Endometrial microvascular endothelial cells (primary cell): Measurements from ENCODE around the gene NR1I3. TPM values are rescaled to one million over a fixed set of nuclear protein-coding genes. Genes with fewer than 3 reads are reported as not detected.

Experiments
- in situ Hi-C: cut with HindIII; loops from 2 replicates; pipeline ENCODE4 v1.10.0; 2017; ENCODE audit warnings: low sequenced_read_pairs, low pct_unique_long_range_greater_than_20kb; ENCODE audit errors: inconsistent ontology term
- total RNA-seq: library from RNA; depleted of rRNA; stranded (reverse); fragments of >200 nt; gene quantifications from one replicate; pipeline ENCODE4 v1.2.3, GENCODE V29; 2015; ENCODE audit errors: inconsistent ontology term

The NR1I3 gene
- total RNA-seq, 1 donor from 2014 or later = not detected

GRCh38 chr1:161222175-161223019 is 15.6 kb downstream of the NR1I3 start:
- in situ Hi-C loops = loop anchor here (25.0 kb wide), 1 partner anchor 140 kb away; the partner anchor contains the start of gene CFAP126

GRCh38 chr1:161220002-161220401 is 18.0 kb downstream of the NR1I3 start:
- in situ Hi-C loops = loop anchor here (25.0 kb wide), 1 partner anchor 142 kb away; the partner anchor contains the start of gene CFAP126

GRCh38 chr1:161219078-161219892 is 18.7 kb downstream of the NR1I3 start:
- in situ Hi-C loops = loop anchor here (25.0 kb wide), 1 partner anchor 143 kb away; the partner anchor contains the start of gene CFAP126

- in situ Hi-C loops = loop anchor here (25.0 kb wide), 1 partner anchor 144 kb away; the partner anchor contains the start of gene CFAP126
Observed at GRCh38 chr1:161218301-161219077, 19.5 kb downstream of the NR1I3 start.

- in situ Hi-C loops = loop anchor here (25.0 kb wide), 1 partner anchor 144 kb away; the partner anchor contains the start of gene CFAP126
Observed at GRCh38 chr1:161217831-161218230, 20.2 kb downstream of the NR1I3 start.

- in situ Hi-C loops = loop anchor here (25.0 kb wide), 1 partner anchor 145 kb away; the partner anchor contains the start of gene CFAP126
Observed at GRCh38 chr1:161216945-161217712, 20.9 kb downstream of the NR1I3 start.

- in situ Hi-C loops = loop anchor here (25.0 kb wide), 1 partner anchor 147 kb away; the partner anchor contains the start of gene CFAP126
Observed at GRCh38 chr1:161215076-161215475, 22.9 kb downstream of the NR1I3 start, which contains the start of gene FCER1G. Gene FCER1G (plus strand): TSS chr1:161215295. CDS start chr1:161215322, 27 bp downstream.

GRCh38 chr1:161214369-161214768 is 23.6 kb downstream of the NR1I3 start:
- in situ Hi-C loops = loop anchor here (25.0 kb wide), 1 partner anchor 148 kb away; the partner anchor contains the start of gene CFAP126

GRCh38 chr1:161209790-161210409 is 28.1 kb downstream of the NR1I3 start:
- in situ Hi-C loops = loop anchor here (25.0 kb wide), 1 partner anchor 152 kb away; the partner anchor contains the start of gene CFAP126

- in situ Hi-C loops = loop anchor here (25.0 kb wide), 1 partner anchor 155 kb away; the partner anchor contains the start of gene CFAP126
Observed at GRCh38 chr1:161207173-161207572, 30.8 kb downstream of the NR1I3 start.

- in situ Hi-C loops = loop anchor here (25.0 kb wide), 1 partner anchor 156 kb away; the partner anchor contains the start of gene CFAP126
Observed at GRCh38 chr1:161206411-161207140, 31.4 kb downstream of the NR1I3 start.

GRCh38 chr1:161201836-161202712 is 35.9 kb downstream of the NR1I3 start, which contains the start of gene NDUFS2:
Gene NDUFS2 (plus strand): TSS chr1:161202367. CDS start chr1:161202386, 19 bp downstream.
- in situ Hi-C loops = loop anchor here (25.0 kb wide), 1 partner anchor 160 kb away; the partner anchor contains the start of gene CFAP126

- in situ Hi-C loops = loop anchor here (25.0 kb wide), 1 partner anchor 161 kb away; the partner anchor contains the start of gene CFAP126
Observed at GRCh38 chr1:161200992-161201835, 36.8 kb downstream of the NR1I3 start.

- in situ Hi-C loops = loop anchor here (25.0 kb wide), 1 partner anchor 162 kb away; the partner anchor contains the start of gene CFAP126
Observed at GRCh38 chr1:161200421-161200991, 37.5 kb downstream of the NR1I3 start.
